ENCODE data around the gene ITPR3.

DNA sequence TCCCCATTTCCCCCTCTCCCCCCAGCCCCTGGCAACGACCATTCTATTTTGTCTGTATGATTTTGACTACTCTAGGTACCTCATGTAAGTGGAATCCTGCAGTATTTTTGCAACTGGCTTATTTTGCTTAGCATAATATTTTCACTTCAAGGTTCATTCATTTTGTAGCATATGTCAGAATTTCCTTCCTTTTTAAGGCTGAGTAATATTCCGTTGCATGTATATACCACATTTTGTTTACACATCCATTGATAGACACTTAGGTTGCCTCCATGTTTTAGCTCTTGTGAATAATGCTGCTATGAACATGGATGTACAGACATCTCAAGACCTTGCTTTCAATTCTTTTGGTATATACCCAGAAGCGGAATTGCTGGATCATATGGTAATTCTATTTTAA, 91.8 kb downstream of the ITPR3 start:
- no peak for TF ChIP-seq POLR2A (IDR thresholded peaks at IDR 0.05; ENCODE audit: low read depth, low read length)
- TF ChIP-seq MYC (IDR thresholded peaks at IDR 0.05; ENCODE audit: low read depth, low read length) = no peak
- TF ChIP-seq, protein P1, sequence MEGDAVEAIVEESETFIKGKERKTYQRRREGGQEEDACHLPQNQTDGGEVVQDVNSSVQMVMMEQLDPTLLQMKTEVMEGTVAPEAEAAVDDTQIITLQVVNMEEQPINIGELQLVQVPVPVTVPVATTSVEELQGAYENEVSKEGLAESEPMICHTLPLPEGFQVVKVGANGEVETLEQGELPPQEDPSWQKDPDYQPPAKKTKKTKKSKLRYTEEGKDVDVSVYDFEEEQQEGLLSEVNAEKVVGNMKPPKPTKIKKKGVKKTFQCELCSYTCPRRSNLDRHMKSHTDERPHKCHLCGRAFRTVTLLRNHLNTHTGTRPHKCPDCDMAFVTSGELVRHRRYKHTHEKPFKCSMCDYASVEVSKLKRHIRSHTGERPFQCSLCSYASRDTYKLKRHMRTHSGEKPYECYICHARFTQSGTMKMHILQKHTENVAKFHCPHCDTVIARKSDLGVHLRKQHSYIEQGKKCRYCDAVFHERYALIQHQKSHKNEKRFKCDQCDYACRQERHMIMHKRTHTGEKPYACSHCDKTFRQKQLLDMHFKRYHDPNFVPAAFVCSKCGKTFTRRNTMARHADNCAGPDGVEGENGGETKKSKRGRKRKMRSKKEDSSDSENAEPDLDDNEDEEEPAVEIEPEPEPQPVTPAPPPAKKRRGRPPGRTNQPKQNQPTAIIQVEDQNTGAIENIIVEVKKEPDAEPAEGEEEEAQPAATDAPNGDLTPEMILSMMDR (IDR thresholded peaks at IDR 0.05; ENCODE audit: extremely low read depth in 1 of 2, insufficient read depth in 1 of 2, low read depth in 1 of 2, low read length in 2 of 2) = no peak
- no peak for TF ChIP-seq EZH2 (IDR thresholded peaks at IDR 0.05; ENCODE audit: borderline replicate concordance, low read depth, low read length, severe bottlenecking)
- TF ChIP-seq, protein P2, sequence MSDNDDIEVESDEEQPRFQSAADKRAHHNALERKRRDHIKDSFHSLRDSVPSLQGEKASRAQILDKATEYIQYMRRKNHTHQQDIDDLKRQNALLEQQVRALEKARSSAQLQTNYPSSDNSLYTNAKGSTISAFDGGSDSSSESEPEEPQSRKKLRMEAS (IDR thresholded peaks at IDR 0.05; ENCODE audit: insufficient read depth, insufficient read length) = no peak

Data from endothelial cell of umbilical vein (primary cell).